GM23248 (cell line): ENCODE results near the gene KLHL6. TPM values are rescaled to one million over a fixed set of nuclear protein-coding genes. Genes with fewer than 3 reads are reported as not detected.

Experiments
- DNase-seq: peaks from one replicate; pipeline ENCODE4 v3.0.0-alpha.2; 2015
- H2AFZ ChIP-seq: fragments of 200-600 bp; sonication (generic); 2 replicates; pipeline ENCODE4 v1.6.1; 2016; ENCODE audit warnings: antibody characterized with exemption
- H3F3A ChIP-seq: fragments of 200-600 bp; sonication (generic); 2 replicates; pipeline ENCODE4 v1.6.1; 2016; ENCODE audit warnings: mild to moderate bottlenecking, antibody characterized with exemption, mixed run types; ENCODE audit not compliant: insufficient read depth
- H3K27ac ChIP-seq: fragments of 200-600 bp; sonication (generic); 2 replicates; pipeline ENCODE4 v1.5.1; 2016; ENCODE audit warnings: mild to moderate bottlenecking
- H3K27me3 ChIP-seq: fragments of 200-600 bp; sonication (generic); replicated peaks from 2 replicates; pipeline ENCODE4 v1.6.1; 2016; ENCODE audit warnings: mild to moderate bottlenecking; ENCODE audit not compliant: insufficient read depth
- H3K36me3 ChIP-seq: fragments of 200-600 bp; sonication (generic); 2 replicates; pipeline ENCODE4 v1.6.1; 2016; ENCODE audit warnings: low read depth, mild to moderate bottlenecking
- H3K4me1 ChIP-seq: fragments of 200-600 bp; sonication (generic); 2 replicates; pipeline ENCODE4 v1.6.1; 2016; ENCODE audit warnings: mild to moderate bottlenecking; ENCODE audit not compliant: insufficient read depth
- H3K4me2 ChIP-seq: fragments of 200-600 bp; sonication (generic); one replicate; pipeline ENCODE4 v1.6.1; 2016; ENCODE audit warnings: mild to moderate bottlenecking; ENCODE audit not compliant: unreplicated experiment
- H3K4me3 ChIP-seq: fragments of 200-600 bp; sonication (generic); 2 replicates; pipeline ENCODE4 v1.5.1; 2016; ENCODE audit warnings: mild to moderate bottlenecking
- H3K79me2 ChIP-seq: fragments of 200-600 bp; sonication (generic); 2 replicates; pipeline ENCODE4 v1.6.1; 2016; ENCODE audit warnings: mild to moderate bottlenecking; ENCODE audit not compliant: insufficient read depth
- H3K9ac ChIP-seq: fragments of 200-600 bp; sonication (generic); 2 replicates; pipeline ENCODE4 v1.6.1; 2016; ENCODE audit warnings: mild to moderate bottlenecking
- H3K9me2 ChIP-seq: fragments of 200-600 bp; sonication (generic); 2 replicates; pipeline ENCODE4 v1.6.1; 2016; ENCODE audit warnings: mixed run types, mild to moderate bottlenecking, moderate library complexity; ENCODE audit not compliant: insufficient read depth
- H3K9me3 ChIP-seq: fragments of 200-600 bp; sonication (generic); one replicate; pipeline ENCODE4 v1.6.1; 2017; ENCODE audit warnings: low read depth
- H4K20me1 ChIP-seq: fragments of 200-600 bp; sonication (generic); 2 replicates; pipeline ENCODE4 v1.6.0; 2016; ENCODE audit not compliant: insufficient read depth
- EZH2 ChIP-seq: fragments of 200-600 bp; sonication (generic); IDR thresholded peaks from 2 replicates; pipeline ENCODE4 v1.6.1; 2018; ENCODE audit warnings: antibody characterized with exemption, mild to moderate bottlenecking; ENCODE audit not compliant: insufficient read depth, poor library complexity, severe bottlenecking
- EZH2phosphoT487 ChIP-seq: fragments of 200-600 bp; sonication (generic); IDR thresholded peaks from 2 replicates; pipeline ENCODE4 v1.6.1; 2018; ENCODE audit warnings: antibody characterized with exemption, moderate library complexity, mild to moderate bottlenecking, low read depth; ENCODE audit not compliant: insufficient read depth
- WGBS, 2 experiments: methylation state at CpG; one replicate each; pipeline ENCODE4 v1.1.6; 2015 to 2017; ENCODE audit warnings: low lambda C conversion rate in 2 of 2, low coverage in 1 of 2; ENCODE audit errors: missing lambda C conversion rate in 2 of 2; 5-methylcytosine and 5-hydroxymethylcytosine counted together
- in situ Hi-C: fragments of 300-500 bp; cut with MboI; formaldehyde crosslinking; loops from 2 replicates; pipeline ENCODE4 v1.15.0; 2020
- polyA plus RNA-seq: library from polyadenylated mRNA; unstranded; fragments of >200 nt; fragmentation: Nextera tagmentation; extraction: Ambion mirVana; gene quantifications from 2 replicates; pipeline ENCODE4 v1.2.1, GENCODE V29; 2016
- total RNA-seq: library from RNA; depleted of rRNA; stranded (reverse); fragments of >200 nt; shearing (Covaris generic); gene quantifications from 2 replicates; pipeline ENCODE4 v1.2.3, GENCODE V29; 2014

KLHL6 gene
- total and polyA plus RNA-seq, 2 experiments from 2014 or later = not detected

GRCh38 chr3:183464480-183464879 lies 91.0 kb downstream of the KLHL6 start:
- Histone ChIP-seq H3K4me1 (no peaks in the 10 kb centered on the region), H3K9ac (no peak overlapping the region), H3K79me2 (no peaks in the 10 kb centered on the region), H3F3A (0 out of 2 replicates have a peak, but pooled peaks cover 4% of the 10 kb centered on the region), H3K9me2 (no peaks in the 10 kb centered on the region), H3K36me3 (no peaks in the 10 kb centered on the region), H4K20me1 (no peaks in the 10 kb centered on the region), H3K4me2 (no peak overlapping the region), H3K9me3 (no peaks in the 10 kb centered on the region), H3K27me3 (no peaks in the 10 kb centered on the region; the same call in 1 of the 2 replicates), H2AFZ (no peak overlapping the region), H3K4me3 (no peak overlapping the region), H3K27ac (no peak overlapping the region)
- no peak for TF ChIP-seq EZH2
- TF ChIP-seq EZH2phosphoT487 = no peak
- in situ Hi-C loops = no loop called here
- WGBS, 2 experiments = 90 to 94% methylated on average over 2 of the region's 2 CpGs
- no peak for DNase-seq

- no peaks in the 10 kb centered on the region for H3K9me3 ChIP-seq
- H3K27ac ChIP-seq = no peak overlapping the region
- in situ Hi-C loops = no loop called here
- H3K9ac ChIP-seq = no peak overlapping the region
- no peaks in the 10 kb centered on the region for H3K79me2 ChIP-seq
- no peaks in the 10 kb centered on the region; the same call in 1 of the 2 replicates for H3K27me3 ChIP-seq
- TF ChIP-seq EZH2 (no peak), EZH2phosphoT487 (no peak)
- no peak overlapping the region for H3K4me2 ChIP-seq
- 70 to 71% methylated on average over 7 of the region's 7 CpGs for WGBS, 2 experiments
- H2AFZ ChIP-seq = no peak overlapping the region
- peak; percentile 43 for DNase-seq
- H3K9me2 ChIP-seq = no peaks in the 10 kb centered on the region
- no peak overlapping the region for H3K4me3 ChIP-seq
- no peaks in the 10 kb centered on the region for H4K20me1 ChIP-seq
- peaks cover 2% of the 10 kb centered on the region for H3F3A ChIP-seq
- no peaks in the 10 kb centered on the region for H3K36me3 ChIP-seq
- peaks cover under 1% of the 10 kb centered on the region for H3K4me1 ChIP-seq
These were observed 95.1 kb downstream of the KLHL6 start for GRCh38 chr3:183460081-183461055.

- Histone ChIP-seq H3K79me2 (no peaks in the 10 kb centered on the region; the same call in 1 of the 2 replicates), H2AFZ (no peak overlapping the region), H4K20me1 (no peaks in the 10 kb centered on the region), H3K4me1 (peaks cover 9% of the 10 kb centered on the region), H3F3A (peaks cover 10% of the 10 kb centered on the region), H3K36me3 (no peaks in the 10 kb centered on the region), H3K27ac (no peak overlapping the region), H3K4me3 (no peak overlapping the region), H3K9me2 (no peaks in the 10 kb centered on the region), H3K9ac (no peak overlapping the region), H3K27me3 (no peaks in the 10 kb centered on the region), H3K9me3 (no peaks in the 10 kb centered on the region), H3K4me2 (no peak overlapping the region)
- peak; percentile 71 for DNase-seq
- 57 to 58% methylated on average over 5 of the region's 5 CpGs for WGBS, 2 experiments
- no peak for TF ChIP-seq EZH2
- TF ChIP-seq EZH2phosphoT487 = no peak
- in situ Hi-C loops = no loop called here
These were observed 100.4 kb downstream of the KLHL6 start for GRCh38 chr3:183455089-183455488.

- no peaks in the 10 kb centered on the region for H4K20me1 ChIP-seq
- H3K9ac ChIP-seq = no peak overlapping the region
- no peak for DNase-seq
- peaks cover 10% of the 10 kb centered on the region for H3F3A ChIP-seq
- in situ Hi-C loops = no loop called here
- TF ChIP-seq EZH2phosphoT487 = no peak
- TF ChIP-seq EZH2 = no peak
- H3K4me2 ChIP-seq = no peak overlapping the region
- H3K9me3 ChIP-seq = no peaks in the 10 kb centered on the region
- 94 to 96% methylated on average over 4 of the region's 4 CpGs for WGBS, 2 experiments
- H3K79me2 ChIP-seq = no peaks in the 10 kb centered on the region; the same call in 1 of the 2 replicates
- H3K9me2 ChIP-seq = no peaks in the 10 kb centered on the region
- no peaks in the 10 kb centered on the region for H3K27me3 ChIP-seq
- H3K36me3 ChIP-seq = no peaks in the 10 kb centered on the region
- H3K4me1 ChIP-seq = peaks cover 9% of the 10 kb centered on the region
- no peak overlapping the region for H3K4me3 ChIP-seq
- no peak overlapping the region for H3K27ac ChIP-seq
- H2AFZ ChIP-seq = no peak overlapping the region
These were observed 101.4 kb downstream of the KLHL6 start for GRCh38 chr3:183454064-183454463.
